Mesothelial cell of epicardium (in vitro differentiated cells): Measurements from ENCODE around the gene UNC45B. TPM values are rescaled to one million over a fixed set of nuclear protein-coding genes. Genes with fewer than 3 reads are reported as not detected.

Source experiments
- DNase-seq, 2 experiments: peaks; one replicate each; pipeline ENCODE4 v3.0.0; 2021; ENCODE audit warnings: low spot score in 2 of 2; ENCODE audit not compliant: unreplicated experiment in 2 of 2
- H3K27ac Mint-ChIP-seq: 2 replicates; pipeline ENCODE4 v1.8.0; 2021; ENCODE audit warnings: mixed read lengths
- H3K27me3 Mint-ChIP-seq: 2 replicates; pipeline ENCODE4 v1.8.0; 2021; ENCODE audit warnings: low read depth, mixed read lengths
- H3K36me3 Mint-ChIP-seq: 2 replicates; pipeline ENCODE4 v1.8.0; 2021; ENCODE audit warnings: mixed read lengths
- H3K4me1 Mint-ChIP-seq: 2 replicates; pipeline ENCODE4 v1.8.0; 2021; ENCODE audit warnings: mixed read lengths
- H3K4me3 Mint-ChIP-seq: 2 replicates; pipeline ENCODE4 v1.8.0; 2021; ENCODE audit warnings: mild to moderate bottlenecking, moderate library complexity, mixed read lengths
- H3K9me3 Mint-ChIP-seq: 2 replicates; pipeline ENCODE4 v1.8.0; 2021; ENCODE audit warnings: mixed read lengths
- CTCF ChIP-seq: fragments of 200-600 bp; sonication (generic); IDR thresholded peaks from one replicate; pipeline ENCODE4 v1.5.0; 2021; ENCODE audit warnings: antibody characterized with exemption; ENCODE audit not compliant: unreplicated experiment
- total RNA-seq: library from RNA; stranded (reverse); gene quantifications from 3 replicates; pipeline ENCODE4 v1.2.1, GENCODE V29; 2021

UNC45B gene
- total RNA-seq, 1 donor from 2014 or later = not detected

DNA sequence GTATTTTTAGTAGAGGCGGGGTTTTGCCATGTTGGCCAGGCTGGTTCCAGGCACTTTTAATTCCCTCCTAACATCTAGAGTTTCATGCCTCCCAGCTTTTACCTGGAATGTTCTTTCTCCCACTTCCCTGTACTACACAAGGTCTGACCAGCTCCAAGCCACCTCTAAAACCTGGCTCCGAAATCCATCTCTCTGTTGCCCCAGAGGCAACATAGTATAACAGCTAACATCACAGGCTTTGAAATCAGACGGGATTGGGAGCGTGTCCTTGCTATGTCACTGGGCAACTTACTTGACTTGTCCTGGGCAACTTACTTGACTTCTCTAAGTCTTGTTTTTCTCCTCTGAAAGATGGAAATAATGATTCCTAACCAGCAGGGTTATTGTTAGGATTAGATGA is 15.1 kb downstream of the UNC45B start:
- Mint-ChIP-seq H3K4me3 (no peak overlapping the region), H3K27ac (no peak overlapping the region), H3K27me3 (peaks cover 27% of the 10 kb centered on the region), H3K9me3 (no peaks in the 10 kb centered on the region), H3K4me1 (peaks cover 10% of the 10 kb centered on the region), H3K36me3 (no peaks in the 10 kb centered on the region)
- no peak for DNase-seq
- TF ChIP-seq CTCF = no peak

GRCh38 chr17:35163886-35164285 is 16.3 kb downstream of the UNC45B start:
- peaks cover 10% of the 10 kb centered on the region for H3K4me1 Mint-ChIP-seq
- no peaks in the 10 kb centered on the region for H3K36me3 Mint-ChIP-seq
- no peak overlapping the region for H3K27ac Mint-ChIP-seq
- peaks cover 22% of the 10 kb centered on the region for H3K27me3 Mint-ChIP-seq
- no peaks in the 10 kb centered on the region for H3K9me3 Mint-ChIP-seq
- DNase-seq = no peak
- TF ChIP-seq CTCF = no peak
- H3K4me3 Mint-ChIP-seq = no peak overlapping the region

- no peaks in the 10 kb centered on the region for H3K36me3 Mint-ChIP-seq
- TF ChIP-seq CTCF = no peak
Measured at GRCh38 chr17:35164716-35165115, 17.1 kb downstream of the UNC45B start.

DNA sequence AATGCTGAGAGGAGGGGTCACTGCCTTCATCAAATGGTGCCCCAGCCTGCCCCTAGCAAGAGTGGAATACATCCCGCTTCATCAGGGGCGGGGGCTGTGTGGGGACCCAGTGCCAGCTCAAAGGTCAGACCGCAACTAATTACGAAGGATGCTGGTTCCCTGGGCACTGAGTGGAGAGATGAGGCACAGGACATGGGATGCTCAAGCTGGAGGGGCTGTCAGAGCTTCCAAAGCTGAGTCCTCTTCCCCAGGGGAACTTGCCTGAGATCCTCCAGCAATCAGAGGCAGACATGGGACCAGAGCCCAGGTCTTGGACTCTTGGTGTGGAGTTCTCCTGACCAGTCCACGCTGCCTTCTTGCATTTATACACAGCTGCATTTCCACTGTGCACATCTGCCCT is 18.9 kb downstream of the UNC45B start:
- no peaks in the 10 kb centered on the region for H3K36me3 Mint-ChIP-seq
- peaks cover 12% of the 10 kb centered on the region for H3K27me3 Mint-ChIP-seq
- no peak for TF ChIP-seq CTCF
- no peak overlapping the region for H3K27ac Mint-ChIP-seq
- no peaks in the 10 kb centered on the region for H3K9me3 Mint-ChIP-seq
- H3K4me3 Mint-ChIP-seq = no peak overlapping the region
- peaks cover 3% of the 10 kb centered on the region for H3K4me1 Mint-ChIP-seq
- DNase-seq = no peak

More at GRCh38 chr17:35164716-35165115, 17.1 kb downstream of the UNC45B start:
- H3K4me3 Mint-ChIP-seq = no peak overlapping the region
- H3K27me3 Mint-ChIP-seq = peaks cover 18% of the 10 kb centered on the region
- H3K9me3 Mint-ChIP-seq = no peaks in the 10 kb centered on the region
- DNase-seq = no peak
- peaks cover 9% of the 10 kb centered on the region for H3K4me1 Mint-ChIP-seq
- H3K27ac Mint-ChIP-seq = no peak overlapping the region

GRCh38 chr17:35167046-35167445 is 19.4 kb downstream of the UNC45B start:
- Mint-ChIP-seq H3K27ac (no peak overlapping the region), H3K27me3 (peaks cover 10% of the 10 kb centered on the region), H3K4me3 (no peak overlapping the region), H3K4me1 (peaks cover 3% of the 10 kb centered on the region), H3K36me3 (no peaks in the 10 kb centered on the region), H3K9me3 (no peaks in the 10 kb centered on the region)
- no peak for DNase-seq
- TF ChIP-seq CTCF = no peak

DNA sequence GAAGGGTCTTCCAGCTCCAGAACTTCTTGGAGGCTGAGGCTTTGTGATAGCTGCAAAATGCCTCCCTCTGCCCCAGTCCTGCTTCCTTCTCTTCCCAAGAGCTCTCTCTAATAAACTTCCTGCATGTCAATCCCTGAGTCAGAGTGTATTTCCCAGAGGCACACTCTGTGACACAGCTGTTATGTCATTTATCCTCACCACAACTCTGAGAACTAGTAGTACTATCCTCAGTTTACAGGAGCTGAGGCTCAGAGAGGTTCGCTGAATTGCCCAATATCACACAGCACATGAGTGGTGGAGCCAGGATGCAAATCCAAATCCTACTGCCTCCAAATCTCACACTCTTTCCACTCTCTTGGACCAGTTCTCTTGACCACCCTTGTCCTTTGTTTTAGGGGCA is 20.0 kb downstream of the UNC45B start:
- Mint-ChIP-seq H3K36me3 (no peaks in the 10 kb centered on the region), H3K4me1 (peaks cover 3% of the 10 kb centered on the region), H3K27me3 (peaks cover 8% of the 10 kb centered on the region), H3K4me3 (no peak overlapping the region), H3K9me3 (no peaks in the 10 kb centered on the region), H3K27ac (no peak overlapping the region)
- DNase-seq = no peak
- TF ChIP-seq CTCF = no peak
